Panc1 (cell line): ENCODE data around the gene ANO2.

Source experiments
- POLR2AphosphoS5 ChIP-seq: IDR thresholded peaks from 2 replicates; pipeline ENCODE4 v1.6.1; 2012; ENCODE audit warnings: mild to moderate bottlenecking, low read depth, low read length, moderate library complexity
- SIN3A ChIP-seq: IDR thresholded peaks from 2 replicates; pipeline ENCODE4 v1.6.1; 2012; ENCODE audit warnings: low read depth, mild to moderate bottlenecking, low read length, moderate library complexity, borderline replicate concordance; ENCODE audit not compliant: insufficient read depth
- TCF7L2 ChIP-seq: IDR thresholded peaks from 2 replicates; pipeline ENCODE4 v1.6.1; 2011; ENCODE audit warnings: mild to moderate bottlenecking, low read depth, low read length, inconsistent platforms
- TF ChIP-seq, protein P1 (sequence below): fragments of 450-650 bp; IDR thresholded peaks from 2 replicates; pipeline ENCODE4 v1.5.1; 2017; ENCODE audit warnings: mild to moderate bottlenecking
- TF ChIP-seq, protein P2 (sequence below), 2 experiments: IDR thresholded peaks; 2 replicates each; pipeline ENCODE4 v1.6.1; 2011 to 2012; ENCODE audit warnings: low read depth in 2 of 2, control low read depth in 1 of 2, low read length in 1 of 2, mild to moderate bottlenecking in 1 of 2, moderate library complexity in 1 of 2; ENCODE audit not compliant: insufficient read depth in 1 of 2

DNA sequence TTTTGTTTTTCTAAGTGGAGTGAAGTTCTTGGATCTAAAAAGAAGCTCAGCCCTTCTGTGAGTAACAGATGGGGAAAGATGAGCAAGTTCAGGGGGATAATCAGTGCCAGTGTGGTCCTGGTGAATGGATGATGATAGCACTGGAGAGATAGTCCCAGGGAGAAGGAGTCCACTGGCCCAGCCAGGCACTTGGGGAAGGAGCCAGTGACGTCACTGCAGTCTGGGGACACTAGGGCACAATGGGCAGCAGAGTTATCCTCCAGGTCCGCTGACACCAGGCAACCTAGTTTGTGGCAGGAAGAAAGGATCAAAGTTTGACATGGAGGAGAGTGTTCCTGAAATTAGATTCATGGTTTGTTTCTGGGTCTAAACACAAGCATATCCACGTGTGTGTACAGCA, 411.7 kb downstream of the ANO2 start:
- TF ChIP-seq, protein P1, sequence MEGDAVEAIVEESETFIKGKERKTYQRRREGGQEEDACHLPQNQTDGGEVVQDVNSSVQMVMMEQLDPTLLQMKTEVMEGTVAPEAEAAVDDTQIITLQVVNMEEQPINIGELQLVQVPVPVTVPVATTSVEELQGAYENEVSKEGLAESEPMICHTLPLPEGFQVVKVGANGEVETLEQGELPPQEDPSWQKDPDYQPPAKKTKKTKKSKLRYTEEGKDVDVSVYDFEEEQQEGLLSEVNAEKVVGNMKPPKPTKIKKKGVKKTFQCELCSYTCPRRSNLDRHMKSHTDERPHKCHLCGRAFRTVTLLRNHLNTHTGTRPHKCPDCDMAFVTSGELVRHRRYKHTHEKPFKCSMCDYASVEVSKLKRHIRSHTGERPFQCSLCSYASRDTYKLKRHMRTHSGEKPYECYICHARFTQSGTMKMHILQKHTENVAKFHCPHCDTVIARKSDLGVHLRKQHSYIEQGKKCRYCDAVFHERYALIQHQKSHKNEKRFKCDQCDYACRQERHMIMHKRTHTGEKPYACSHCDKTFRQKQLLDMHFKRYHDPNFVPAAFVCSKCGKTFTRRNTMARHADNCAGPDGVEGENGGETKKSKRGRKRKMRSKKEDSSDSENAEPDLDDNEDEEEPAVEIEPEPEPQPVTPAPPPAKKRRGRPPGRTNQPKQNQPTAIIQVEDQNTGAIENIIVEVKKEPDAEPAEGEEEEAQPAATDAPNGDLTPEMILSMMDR: no peak
- TF ChIP-seq POLR2AphosphoS5: no peak
- no peak for TF ChIP-seq SIN3A
- TF ChIP-seq, protein P2, sequence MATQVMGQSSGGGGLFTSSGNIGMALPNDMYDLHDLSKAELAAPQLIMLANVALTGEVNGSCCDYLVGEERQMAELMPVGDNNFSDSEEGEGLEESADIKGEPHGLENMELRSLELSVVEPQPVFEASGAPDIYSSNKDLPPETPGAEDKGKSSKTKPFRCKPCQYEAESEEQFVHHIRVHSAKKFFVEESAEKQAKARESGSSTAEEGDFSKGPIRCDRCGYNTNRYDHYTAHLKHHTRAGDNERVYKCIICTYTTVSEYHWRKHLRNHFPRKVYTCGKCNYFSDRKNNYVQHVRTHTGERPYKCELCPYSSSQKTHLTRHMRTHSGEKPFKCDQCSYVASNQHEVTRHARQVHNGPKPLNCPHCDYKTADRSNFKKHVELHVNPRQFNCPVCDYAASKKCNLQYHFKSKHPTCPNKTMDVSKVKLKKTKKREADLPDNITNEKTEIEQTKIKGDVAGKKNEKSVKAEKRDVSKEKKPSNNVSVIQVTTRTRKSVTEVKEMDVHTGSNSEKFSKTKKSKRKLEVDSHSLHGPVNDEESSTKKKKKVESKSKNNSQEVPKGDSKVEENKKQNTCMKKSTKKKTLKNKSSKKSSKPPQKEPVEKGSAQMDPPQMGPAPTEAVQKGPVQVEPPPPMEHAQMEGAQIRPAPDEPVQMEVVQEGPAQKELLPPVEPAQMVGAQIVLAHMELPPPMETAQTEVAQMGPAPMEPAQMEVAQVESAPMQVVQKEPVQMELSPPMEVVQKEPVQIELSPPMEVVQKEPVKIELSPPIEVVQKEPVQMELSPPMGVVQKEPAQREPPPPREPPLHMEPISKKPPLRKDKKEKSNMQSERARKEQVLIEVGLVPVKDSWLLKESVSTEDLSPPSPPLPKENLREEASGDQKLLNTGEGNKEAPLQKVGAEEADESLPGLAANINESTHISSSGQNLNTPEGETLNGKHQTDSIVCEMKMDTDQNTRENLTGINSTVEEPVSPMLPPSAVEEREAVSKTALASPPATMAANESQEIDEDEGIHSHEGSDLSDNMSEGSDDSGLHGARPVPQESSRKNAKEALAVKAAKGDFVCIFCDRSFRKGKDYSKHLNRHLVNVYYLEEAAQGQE (IDR thresholded peaks at IDR 0.05; ENCODE audit: insufficient read depth in 1 of 2, low read depth in 2 of 2, low read length in 1 of 2): no peak
- TF ChIP-seq TCF7L2: no peak
